ENCODE data around the gene EMP1.

DNA sequence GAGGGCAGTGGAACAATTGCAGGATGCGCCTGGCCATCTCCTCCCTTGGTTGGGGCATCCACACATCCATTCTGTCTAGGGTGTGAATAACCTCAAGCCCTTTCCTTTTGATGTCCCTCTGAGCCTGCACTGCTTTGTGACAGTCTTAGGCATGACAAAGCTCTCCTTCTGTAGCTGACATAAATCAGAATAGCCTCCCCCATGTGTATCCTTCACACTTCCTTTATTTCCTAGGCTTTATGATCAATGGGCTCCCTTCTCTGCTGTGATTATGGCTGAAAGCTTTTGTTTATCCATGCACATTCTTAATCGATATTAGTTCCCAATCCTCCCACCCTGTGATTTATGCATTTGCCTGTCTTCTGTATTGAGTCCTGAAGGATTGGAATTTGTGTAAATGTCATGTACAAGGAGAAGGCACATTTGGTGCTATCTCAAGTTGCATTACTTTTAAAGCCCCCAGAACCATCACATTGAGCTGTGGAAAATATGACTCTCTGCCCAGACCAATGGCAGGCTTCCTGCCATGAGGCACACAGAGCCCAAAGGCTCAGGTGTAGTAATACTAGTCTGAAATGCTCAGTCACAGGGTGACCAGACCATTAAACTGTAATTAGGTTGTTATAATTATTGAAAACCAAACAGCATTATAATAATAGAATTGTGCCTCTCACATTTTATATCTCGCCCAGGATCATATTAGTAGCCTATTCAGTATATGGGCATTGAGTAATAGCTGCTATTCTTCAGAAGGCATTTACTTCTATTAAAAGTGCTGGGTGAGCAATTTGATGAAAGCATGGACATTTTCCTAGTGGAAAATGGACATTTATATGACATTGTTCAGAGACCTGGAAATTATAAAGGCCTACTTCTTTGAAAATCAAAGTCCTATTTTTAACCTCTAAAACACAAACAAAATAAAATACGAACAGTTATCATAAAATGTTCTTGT is 14.0 kb downstream of the EMP1 start:
- TF ChIP-seq, protein P1, sequence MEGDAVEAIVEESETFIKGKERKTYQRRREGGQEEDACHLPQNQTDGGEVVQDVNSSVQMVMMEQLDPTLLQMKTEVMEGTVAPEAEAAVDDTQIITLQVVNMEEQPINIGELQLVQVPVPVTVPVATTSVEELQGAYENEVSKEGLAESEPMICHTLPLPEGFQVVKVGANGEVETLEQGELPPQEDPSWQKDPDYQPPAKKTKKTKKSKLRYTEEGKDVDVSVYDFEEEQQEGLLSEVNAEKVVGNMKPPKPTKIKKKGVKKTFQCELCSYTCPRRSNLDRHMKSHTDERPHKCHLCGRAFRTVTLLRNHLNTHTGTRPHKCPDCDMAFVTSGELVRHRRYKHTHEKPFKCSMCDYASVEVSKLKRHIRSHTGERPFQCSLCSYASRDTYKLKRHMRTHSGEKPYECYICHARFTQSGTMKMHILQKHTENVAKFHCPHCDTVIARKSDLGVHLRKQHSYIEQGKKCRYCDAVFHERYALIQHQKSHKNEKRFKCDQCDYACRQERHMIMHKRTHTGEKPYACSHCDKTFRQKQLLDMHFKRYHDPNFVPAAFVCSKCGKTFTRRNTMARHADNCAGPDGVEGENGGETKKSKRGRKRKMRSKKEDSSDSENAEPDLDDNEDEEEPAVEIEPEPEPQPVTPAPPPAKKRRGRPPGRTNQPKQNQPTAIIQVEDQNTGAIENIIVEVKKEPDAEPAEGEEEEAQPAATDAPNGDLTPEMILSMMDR (IDR thresholded peaks at IDR 0.05), result no peak
- TF ChIP-seq RCOR1 (IDR thresholded peaks at IDR 0.05; ENCODE audit: low read depth, low read length) (no peak), CHD4 (IDR thresholded peaks at IDR 0.05; ENCODE audit: borderline replicate concordance) (no peak), POLR2A (IDR thresholded peaks at IDR 0.05; ENCODE audit: low read length) (no peak), EP300 (IDR thresholded peaks at IDR 0.05) (no peak), KDM1A (IDR thresholded peaks at IDR 0.05; ENCODE audit: low read depth) (no peak), CEBPB (IDR thresholded peaks at IDR 0.05) (no peak), CHD2 (IDR thresholded peaks at IDR 0.05; ENCODE audit: low read length, partially characterized antibody) (no peak)
- TF ChIP-seq, protein P2, sequence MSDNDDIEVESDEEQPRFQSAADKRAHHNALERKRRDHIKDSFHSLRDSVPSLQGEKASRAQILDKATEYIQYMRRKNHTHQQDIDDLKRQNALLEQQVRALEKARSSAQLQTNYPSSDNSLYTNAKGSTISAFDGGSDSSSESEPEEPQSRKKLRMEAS (IDR thresholded peaks at IDR 0.05), result no peak
- TF ChIP-seq, protein P3, sequence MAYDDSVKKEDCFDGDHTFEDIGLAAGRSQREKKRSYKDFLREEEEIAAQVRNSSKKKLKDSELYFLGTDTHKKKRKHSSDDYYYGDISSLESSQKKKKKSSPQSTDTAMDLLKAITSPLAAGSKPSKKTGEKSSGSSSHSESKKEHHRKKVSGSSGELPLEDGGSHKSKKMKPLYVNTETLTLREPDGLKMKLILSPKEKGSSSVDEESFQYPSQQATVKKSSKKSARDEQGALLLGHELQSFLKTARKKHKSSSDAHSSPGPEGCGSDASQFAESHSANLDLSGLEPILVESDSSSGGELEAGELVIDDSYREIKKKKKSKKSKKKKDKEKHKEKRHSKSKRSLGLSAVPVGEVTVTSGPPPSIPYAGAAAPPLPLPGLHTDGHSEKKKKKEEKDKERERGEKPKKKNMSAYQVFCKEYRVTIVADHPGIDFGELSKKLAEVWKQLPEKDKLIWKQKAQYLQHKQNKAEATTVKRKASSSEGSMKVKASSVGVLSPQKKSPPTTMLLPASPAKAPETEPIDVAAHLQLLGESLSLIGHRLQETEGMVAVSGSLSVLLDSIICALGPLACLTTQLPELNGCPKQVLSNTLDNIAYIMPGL (CRISPR knock-in tag; IDR thresholded peaks at IDR 0.05; ENCODE audit: borderline replicate concordance), result no peak
- TF ChIP-seq, protein P4, sequence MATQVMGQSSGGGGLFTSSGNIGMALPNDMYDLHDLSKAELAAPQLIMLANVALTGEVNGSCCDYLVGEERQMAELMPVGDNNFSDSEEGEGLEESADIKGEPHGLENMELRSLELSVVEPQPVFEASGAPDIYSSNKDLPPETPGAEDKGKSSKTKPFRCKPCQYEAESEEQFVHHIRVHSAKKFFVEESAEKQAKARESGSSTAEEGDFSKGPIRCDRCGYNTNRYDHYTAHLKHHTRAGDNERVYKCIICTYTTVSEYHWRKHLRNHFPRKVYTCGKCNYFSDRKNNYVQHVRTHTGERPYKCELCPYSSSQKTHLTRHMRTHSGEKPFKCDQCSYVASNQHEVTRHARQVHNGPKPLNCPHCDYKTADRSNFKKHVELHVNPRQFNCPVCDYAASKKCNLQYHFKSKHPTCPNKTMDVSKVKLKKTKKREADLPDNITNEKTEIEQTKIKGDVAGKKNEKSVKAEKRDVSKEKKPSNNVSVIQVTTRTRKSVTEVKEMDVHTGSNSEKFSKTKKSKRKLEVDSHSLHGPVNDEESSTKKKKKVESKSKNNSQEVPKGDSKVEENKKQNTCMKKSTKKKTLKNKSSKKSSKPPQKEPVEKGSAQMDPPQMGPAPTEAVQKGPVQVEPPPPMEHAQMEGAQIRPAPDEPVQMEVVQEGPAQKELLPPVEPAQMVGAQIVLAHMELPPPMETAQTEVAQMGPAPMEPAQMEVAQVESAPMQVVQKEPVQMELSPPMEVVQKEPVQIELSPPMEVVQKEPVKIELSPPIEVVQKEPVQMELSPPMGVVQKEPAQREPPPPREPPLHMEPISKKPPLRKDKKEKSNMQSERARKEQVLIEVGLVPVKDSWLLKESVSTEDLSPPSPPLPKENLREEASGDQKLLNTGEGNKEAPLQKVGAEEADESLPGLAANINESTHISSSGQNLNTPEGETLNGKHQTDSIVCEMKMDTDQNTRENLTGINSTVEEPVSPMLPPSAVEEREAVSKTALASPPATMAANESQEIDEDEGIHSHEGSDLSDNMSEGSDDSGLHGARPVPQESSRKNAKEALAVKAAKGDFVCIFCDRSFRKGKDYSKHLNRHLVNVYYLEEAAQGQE (IDR thresholded peaks at IDR 0.05), result no peak
